Vagina (tissue), 2 donors: Measurements from ENCODE around the gene SMARCD2. TPM values are rescaled to one million over a fixed set of nuclear protein-coding genes. Genes with fewer than 3 reads are reported as not detected.

Source experiments
- DNase-seq, 2 donors: peaks; one replicate each; pipeline ENCODE4 v3.0.0-alpha.2; 2017; ENCODE audit errors: extremely low spot score in 2 of 2
- H3K27ac ChIP-seq: fragments of 200-600 bp; sonication (generic); one replicate; pipeline ENCODE4 v1.5.1; 2019
- H3K27me3 ChIP-seq: fragments of 200-600 bp; sonication (generic); one replicate; pipeline ENCODE4 v1.5.1; 2019
- H3K36me3 ChIP-seq, 2 donors: fragments of 200-600 bp; sonication (generic); one replicate each; pipeline ENCODE4 v1.5.1; 2017 to 2019
- H3K4me1 ChIP-seq: fragments of 200-600 bp; sonication (generic); one replicate; pipeline ENCODE4 v1.5.1; 2019
- H3K4me3 ChIP-seq, 2 donors: fragments of 200-600 bp; sonication (generic); 1 replicate in 1 of 2; 2 replicates in 1 of 2; pipeline ENCODE4 v1.5.1; 2016 to 2019
- H3K9me3 ChIP-seq: fragments of 200-600 bp; sonication (generic); one replicate; pipeline ENCODE4 v1.5.1; 2019
- CTCF ChIP-seq, 3 experiments: fragments of 450-650 bp in 2 of 3; fragments of 200-600 bp in 1 of 3; sonication (generic) in 1 of 3; IDR thresholded peaks; one replicate each; pipeline ENCODE4 v1.5.1; 2017 to 2019; ENCODE audit warnings: antibody characterized with exemption in 3 of 3, mild to moderate bottlenecking in 2 of 3, moderate library complexity in 2 of 3
- POLR2A ChIP-seq, 2 donors: fragments of 450-650 bp; IDR thresholded peaks; one replicate each; pipeline ENCODE4 v1.6.1; 2017; ENCODE audit warnings: antibody characterized with exemption in 2 of 2, mild to moderate bottlenecking in 2 of 2, moderate library complexity in 2 of 2
- POLR2AphosphoS5 ChIP-seq, 2 donors: sonication (generic); formaldehyde crosslinking; IDR thresholded peaks; one replicate each; pipeline ENCODE4 v1.9.0; 2017; ENCODE audit warnings: antibody characterized with exemption in 2 of 2, mild to moderate bottlenecking in 2 of 2, low read depth in 1 of 2; ENCODE audit not compliant: insufficient read depth in 1 of 2
- intact Hi-C: fragments of 100-400 bp; cut with DNase I; formaldehyde crosslinking; loops from one replicate; pipeline ENCODE4 v1.15.1; 2023
- total RNA-seq: library from RNA; depleted of rRNA; stranded (reverse); fragments of >200 nt; gene quantifications from one replicate; pipeline ENCODE4 v1.2.3, GENCODE V29; 2016

Gene SMARCD2
- total RNA-seq, 1 donor from 2014 or later: 146 TPM

- H3K27ac ChIP-seq: no peak overlapping the region
- no peak for TF ChIP-seq POLR2AphosphoS5 (IDR thresholded peaks at IDR 0.05; ENCODE audit: insufficient read depth in 1 of 2, low read depth in 1 of 2)
- no peak for TF ChIP-seq POLR2A (IDR thresholded peaks at IDR 0.05)
- no peak for TF ChIP-seq CTCF (IDR thresholded peaks at IDR 0.05)
- H3K36me3 ChIP-seq: peaks cover 5 to 87% of the 10 kb centered on the region in 2 donors
- H3K27me3 ChIP-seq: no peaks in the 10 kb centered on the region
- intact Hi-C loops: no loop called here
- no peaks in the 10 kb centered on the region for H3K9me3 ChIP-seq
- no peak for DNase-seq
- H3K4me3 ChIP-seq: no peak overlapping the region
- H3K4me1 ChIP-seq: no peaks in the 10 kb centered on the region
These were observed 23.4 kb downstream of the SMARCD2 start for GRCh38 chr17:63819131-63819530.

- peaks cover 5 to 87% of the 10 kb centered on the region in 2 donors for H3K36me3 ChIP-seq
- DNase-seq: no peak
- no peak overlapping the region for H3K27ac ChIP-seq
- H3K9me3 ChIP-seq: no peaks in the 10 kb centered on the region
- no peak overlapping the region for H3K4me3 ChIP-seq
- H3K4me1 ChIP-seq: no peaks in the 10 kb centered on the region
- no peaks in the 10 kb centered on the region for H3K27me3 ChIP-seq
- intact Hi-C loops: no loop called here
- TF ChIP-seq POLR2A (IDR thresholded peaks at IDR 0.05) (no peak), POLR2AphosphoS5 (IDR thresholded peaks at IDR 0.05; ENCODE audit: insufficient read depth in 1 of 2, low read depth in 1 of 2) (no peak), CTCF (IDR thresholded peaks at IDR 0.05) (no peak)
These were observed 24.6 kb downstream of the SMARCD2 start for GRCh38 chr17:63817736-63818385.

GRCh38 chr17:63816669-63817068 is 25.8 kb downstream of the SMARCD2 start:
- H3K27ac ChIP-seq: no peak overlapping the region
- H3K27me3 ChIP-seq: no peaks in the 10 kb centered on the region
- peaks cover 5 to 87% of the 10 kb centered on the region in 2 donors for H3K36me3 ChIP-seq
- no peak overlapping the region for H3K4me3 ChIP-seq
- intact Hi-C loops: no loop called here
- H3K9me3 ChIP-seq: no peaks in the 10 kb centered on the region
- DNase-seq: no peak
- TF ChIP-seq POLR2A (IDR thresholded peaks at IDR 0.05) (no peak), POLR2AphosphoS5 (IDR thresholded peaks at IDR 0.05; ENCODE audit: insufficient read depth in 1 of 2, low read depth in 1 of 2) (no peak), CTCF (IDR thresholded peaks at IDR 0.05) (no peak)
- H3K4me1 ChIP-seq: no peaks in the 10 kb centered on the region

DNA sequence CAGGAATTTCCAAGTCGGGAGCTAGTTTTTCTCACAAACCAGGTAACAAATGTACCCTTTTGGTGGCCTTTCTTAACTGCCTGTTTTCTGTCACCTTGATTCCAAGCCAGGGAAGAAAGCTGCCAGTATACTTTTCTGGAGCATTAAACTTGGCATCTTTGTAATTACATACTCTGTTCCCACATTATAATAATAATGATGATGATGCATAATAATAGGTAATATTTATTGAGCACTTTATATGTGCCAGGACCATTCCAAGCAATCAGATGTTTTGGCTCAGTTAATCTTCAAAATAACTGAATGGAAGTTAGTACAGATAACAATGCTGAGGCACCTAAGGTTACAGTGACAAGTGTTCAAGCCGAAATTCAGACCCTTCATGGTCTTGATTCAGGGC is 26.4 kb downstream of the SMARCD2 start:
- Histone ChIP-seq H3K9me3 (no peaks in the 10 kb centered on the region), H3K36me3 (peaks cover 5 to 87% of the 10 kb centered on the region in 2 donors), H3K27me3 (no peaks in the 10 kb centered on the region), H3K27ac (no peak overlapping the region), H3K4me1 (no peaks in the 10 kb centered on the region), H3K4me3 (no peak overlapping the region)
- DNase-seq: no peak
- TF ChIP-seq POLR2A (IDR thresholded peaks at IDR 0.05): no peak
- TF ChIP-seq POLR2AphosphoS5 (IDR thresholded peaks at IDR 0.05; ENCODE audit: insufficient read depth in 1 of 2, low read depth in 1 of 2): no peak
- no peak for TF ChIP-seq CTCF (IDR thresholded peaks at IDR 0.05)
- intact Hi-C loops: no loop called here

DNA sequence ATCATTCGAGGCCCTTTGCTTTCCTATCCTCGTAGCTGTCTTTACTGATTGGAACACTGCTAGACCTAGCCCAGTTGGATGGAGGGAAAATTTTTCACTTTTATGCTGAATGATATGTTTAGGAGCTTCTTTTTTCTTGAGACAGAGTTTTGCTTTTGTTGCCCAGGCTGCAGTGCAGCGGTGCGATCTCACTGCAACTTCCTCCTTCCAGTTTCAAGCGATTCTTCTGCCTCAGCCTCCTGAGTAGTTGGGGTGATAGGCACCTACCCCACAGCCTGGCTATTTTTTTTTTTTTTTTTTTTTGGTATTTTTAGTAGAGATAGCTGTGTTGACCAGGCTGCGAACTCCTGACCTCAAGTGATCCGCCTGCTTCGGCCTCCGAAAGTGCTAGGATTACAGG is 32.5 kb downstream of the SMARCD2 start:
- intact Hi-C loops: no loop called here
- DNase-seq: no peak
- Histone ChIP-seq H3K9me3 (no peaks in the 10 kb centered on the region), H3K4me3 (no peak overlapping the region), H3K4me1 (no peaks in the 10 kb centered on the region), H3K27ac (no peak overlapping the region), H3K27me3 (no peaks in the 10 kb centered on the region), H3K36me3 (peaks cover 6 to 95% of the 10 kb centered on the region in 2 donors)
- TF ChIP-seq CTCF (IDR thresholded peaks at IDR 0.05): no peak
- TF ChIP-seq POLR2AphosphoS5 (IDR thresholded peaks at IDR 0.05; ENCODE audit: insufficient read depth in 1 of 2, low read depth in 1 of 2): no peak
- no peak for TF ChIP-seq POLR2A (IDR thresholded peaks at IDR 0.05)
